WTC11 (cell line): ENCODE data around the gene OSBPL10. TPM values are rescaled to one million over a fixed set of nuclear protein-coding genes. Genes with fewer than 3 reads are reported as not detected.

Experiments used
- ATAC-seq: fragments of 200-7000 bp; cut with Tn5 transposase; 2 replicates; pipeline ENCODE4 v1.10.0; 2021; ENCODE audit warnings: mild to moderate bottlenecking, moderate library complexity
- CTCF ChIA-PET: fragments of 300-600 bp; sonication (Branson Sonifier 250); formaldehyde crosslinking; loops from one replicate; lab custom pipeline; 2021; ENCODE audit warnings: antibody characterized with exemption; lab: Charles Lee
- POLR2A ChIA-PET: fragments of 350-600 bp; sonication (Branson Sonifier 250); formaldehyde crosslinking; loops from one replicate; lab custom pipeline; 2021; ENCODE audit warnings: antibody characterized with exemption; lab: Charles Lee
- DNase-seq: peaks from one replicate; pipeline ENCODE4 v3.0.0; 2021; ENCODE audit warnings: low spot score
- H3K27ac Mint-ChIP-seq: 2 replicates; pipeline ENCODE4 v1.8.0; 2021; ENCODE audit warnings: mixed read lengths
- H3K27me3 Mint-ChIP-seq: 2 replicates; pipeline ENCODE4 v1.8.0; 2021; ENCODE audit warnings: low read depth, mild to moderate bottlenecking, moderate library complexity, mixed read lengths
- H3K36me3 Mint-ChIP-seq: 2 replicates; pipeline ENCODE4 v1.8.0; 2021; ENCODE audit warnings: mixed read lengths
- H3K4me1 Mint-ChIP-seq: 2 replicates; pipeline ENCODE4 v1.8.0; 2022; ENCODE audit warnings: mixed read lengths
- H3K4me3 Mint-ChIP-seq: 2 replicates; pipeline ENCODE4 v1.8.0; 2021; ENCODE audit warnings: mild to moderate bottlenecking, moderate library complexity, mixed read lengths
- H3K9me3 Mint-ChIP-seq: 2 replicates; pipeline ENCODE4 v1.8.0; 2021; ENCODE audit warnings: mixed read lengths
- AR ChIP-seq: fragments of 250-450 bp; sonication (Bioruptor Pico); IDR thresholded peaks from 2 replicates; pipeline ENCODE4 v1.9.0; 2021; ENCODE audit warnings: mild to moderate bottlenecking
- CTCF ChIP-seq: fragments of 200-600 bp; IDR thresholded peaks from 2 replicates; pipeline ENCODE4 v1.8.0; 2022; ENCODE audit warnings: antibody characterized with exemption
- ETV6 ChIP-seq: sonication (generic); formaldehyde crosslinking; IDR thresholded peaks from 2 replicates; pipeline ENCODE4 v1.8.1; 2022; ENCODE audit warnings: mild to moderate bottlenecking, missing genetic modification reagents
- FOXJ3 ChIP-seq: sonication (generic); formaldehyde crosslinking; IDR thresholded peaks from 2 replicates; pipeline ENCODE4 v1.9.0; 2021; ENCODE audit warnings: missing genetic modification reagents, mild to moderate bottlenecking, borderline replicate concordance
- FOXK1 ChIP-seq: sonication (generic); formaldehyde crosslinking; IDR thresholded peaks from 2 replicates; pipeline ENCODE4 v1.8.0; 2022; ENCODE audit warnings: mild to moderate bottlenecking, moderate library complexity, missing genetic modification reagents
- FOXP1 ChIP-seq: sonication (generic); formaldehyde crosslinking; IDR thresholded peaks from 2 replicates; pipeline ENCODE4 v1.8.0; 2022; ENCODE audit warnings: missing genetic modification reagents, mild to moderate bottlenecking, moderate library complexity, borderline replicate concordance
- FOXP4 ChIP-seq: sonication (generic); formaldehyde crosslinking; IDR thresholded peaks from 2 replicates; pipeline ENCODE4 v1.8.0; 2022; ENCODE audit warnings: mild to moderate bottlenecking, missing genetic modification reagents
- GTF2I ChIP-seq: fragments of 250-450 bp; sonication (Bioruptor Pico); conservative IDR thresholded peaks from 2 replicates; pipeline ENCODE4 v1.4.0; 2021; ENCODE audit warnings: mild to moderate bottlenecking
- IRF2 ChIP-seq: sonication (generic); formaldehyde crosslinking; IDR thresholded peaks from 2 replicates; pipeline ENCODE4 v1.8.0; 2022; ENCODE audit warnings: low read depth, missing genetic modification reagents, borderline replicate concordance
- JAZF1 ChIP-seq: fragments of 250-450 bp; sonication (Bioruptor Pico); IDR thresholded peaks from 2 replicates; pipeline ENCODE4 v1.9.0; 2021; ENCODE audit warnings: moderate library complexity, mild to moderate bottlenecking, inconsistent platforms
- JUN ChIP-seq: sonication (generic); formaldehyde crosslinking; IDR thresholded peaks from 2 replicates; pipeline ENCODE4 v1.8.0; 2023; ENCODE audit warnings: mild to moderate bottlenecking, missing genetic modification reagents
- KAT7 ChIP-seq: sonication (generic); formaldehyde crosslinking; IDR thresholded peaks from 2 replicates; pipeline ENCODE4 v1.8.1; 2023; ENCODE audit warnings: missing genetic modification reagents, mild to moderate bottlenecking, borderline replicate concordance
- MAX ChIP-seq: sonication (generic); formaldehyde crosslinking; IDR thresholded peaks from 2 replicates; pipeline ENCODE4 v1.8.0; 2022; ENCODE audit warnings: mild to moderate bottlenecking, missing genetic modification reagents
- MXD4 ChIP-seq: fragments of 250-450 bp; sonication (Bioruptor Pico); IDR thresholded peaks from 2 replicates; pipeline ENCODE4 v1.8.0; 2021; ENCODE audit warnings: mild to moderate bottlenecking, moderate library complexity, borderline replicate concordance
- SOX15 ChIP-seq: fragments of 250-450 bp; sonication (Bioruptor Pico); IDR thresholded peaks from 2 replicates; pipeline ENCODE4 v1.9.0; 2021; ENCODE audit warnings: mild to moderate bottlenecking
- TCF7 ChIP-seq: sonication (generic); formaldehyde crosslinking; IDR thresholded peaks from 2 replicates; pipeline ENCODE4 v1.8.0; 2022; ENCODE audit warnings: mild to moderate bottlenecking, low read depth, missing genetic modification reagents, moderate library complexity
- TP53 ChIP-seq: sonication (generic); formaldehyde crosslinking; IDR thresholded peaks from 2 replicates; pipeline ENCODE4 v1.8.1; 2023; ENCODE audit warnings: mild to moderate bottlenecking, missing genetic modification reagents
- ZBTB43 ChIP-seq: sonication (generic); formaldehyde crosslinking; IDR thresholded peaks from 2 replicates; pipeline ENCODE4 v1.8.1; 2023; ENCODE audit warnings: mild to moderate bottlenecking, missing genetic modification reagents
- ZMAT4 ChIP-seq: fragments of 250-450 bp; sonication (Bioruptor Pico); IDR thresholded peaks from 2 replicates; pipeline ENCODE4 v1.9.0; 2021; ENCODE audit warnings: mild to moderate bottlenecking
- ZNF219 ChIP-seq: sonication (generic); formaldehyde crosslinking; IDR thresholded peaks from 2 replicates; pipeline ENCODE4 v1.8.0; 2023; ENCODE audit warnings: missing genetic modification reagents, mild to moderate bottlenecking, borderline replicate concordance
- total RNA-seq: library from RNA; stranded (reverse); gene quantifications from 3 replicates; pipeline ENCODE4 v1.2.3, GENCODE V29; 2021

Gene OSBPL10
- total RNA-seq, 1 experiment from 2014 or later: 84.1 TPM

- peaks cover 47% of the 10 kb centered on the region for H3K4me1 Mint-ChIP-seq
- ChIA-PET POLR2A (interaction anchor here (0.6 kb wide), 1 partner anchor 10 kb away, joined by 3 read pairs; no protein-coding TSS in a partner anchor), CTCF (no interaction called here)
- H3K27me3 Mint-ChIP-seq: no peaks in the 10 kb centered on the region
- ATAC-seq (no peak; the same call in 1 of the 2 replicates), DNase-seq (no peak)
- peak overlapping the region; percentile 73 for H3K27ac Mint-ChIP-seq
- peaks cover 46% of the 10 kb centered on the region for H3K36me3 Mint-ChIP-seq
- peaks cover 38% of the 10 kb centered on the region for H3K9me3 Mint-ChIP-seq
- TF ChIP-seq IRF2: no peak
- TF ChIP-seq ZBTB43 (CRISPR knock-in tag): no peak
- TF ChIP-seq TP53 (CRISPR knock-in tag): no peak
- no peak for TF ChIP-seq FOXK1 (CRISPR knock-in tag)
- TF ChIP-seq KAT7 (CRISPR knock-in tag): no peak
- no peak for TF ChIP-seq FOXP1
- no peak for TF ChIP-seq ZNF219 (CRISPR knock-in tag)
- TF ChIP-seq CTCF: no peak
- no peak for TF ChIP-seq FOXJ3
- TF ChIP-seq MXD4 (CRISPR knock-in tag): no peak
- no peak for TF ChIP-seq FOXP4 (CRISPR knock-in tag)
- TF ChIP-seq MAX (CRISPR knock-in tag): no peak
- no peak for TF ChIP-seq JAZF1 (CRISPR knock-in tag)
- TF ChIP-seq ZMAT4 (CRISPR knock-in tag): no peak
- TF ChIP-seq SOX15 (CRISPR knock-in tag): no peak
- no peak for TF ChIP-seq GTF2I (CRISPR knock-in tag)
- TF ChIP-seq TCF7: no peak
- no peak for TF ChIP-seq AR (CRISPR knock-in tag)
- no peak for TF ChIP-seq ETV6 (CRISPR knock-in tag)
- TF ChIP-seq JUN (CRISPR knock-in tag): no peak
- TF ChIP-seq, all 79 proteins: peak for 0
- no peak overlapping the region for H3K4me3 Mint-ChIP-seq
These were observed 28.9 kb downstream of the OSBPL10 start for GRCh38 chr3:31952205-31952604.
